Keratinocyte (primary cell): ENCODE results near the gene EFCAB12.

Experiments used
- EZH2 ChIP-seq: IDR thresholded peaks from one replicate; pipeline ENCODE4 v1.6.1; 2012; ENCODE audit warnings: inconsistent platforms, mild to moderate bottlenecking, low read length, moderate library complexity
- TF ChIP-seq, protein P1 (sequence below), 3 experiments: IDR thresholded peaks in 1 of 3; conservative IDR thresholded peaks in 1 of 3; optimal IDR thresholded peaks in 1 of 3; 2 replicates in 2 of 3; 3 replicates in 1 of 3; pipeline versions ENCODE3 to v1.5.1; 2011; ENCODE audit warnings: low read length in 3 of 3, mild to moderate bottlenecking in 3 of 3, moderate library complexity in 2 of 3, control low read depth in 1 of 3, inconsistent platforms in 1 of 3; ENCODE audit not compliant: insufficient read depth in 2 of 3; ENCODE audit errors: extremely low read depth in 1 of 3

DNA sequence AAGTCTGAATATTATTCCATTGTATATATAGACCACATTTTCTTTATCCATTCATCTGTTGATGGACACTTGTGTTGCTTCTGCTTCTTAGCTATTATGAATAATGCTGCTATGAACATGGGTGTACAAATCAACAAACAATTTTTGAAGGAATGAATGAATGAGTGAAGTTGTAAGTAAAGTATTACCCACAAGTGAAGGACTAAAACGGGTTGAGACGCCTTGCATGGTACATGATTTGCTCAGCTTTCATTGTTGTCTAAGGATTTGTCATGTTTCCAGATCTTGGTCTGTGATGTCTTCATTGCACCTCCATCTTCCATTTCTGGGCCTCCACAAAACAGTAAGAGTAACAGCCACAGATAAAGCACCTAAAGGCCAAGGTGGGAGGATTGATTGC lies 32.1 kb upstream of the EFCAB12 start:
- TF ChIP-seq, protein P1, sequence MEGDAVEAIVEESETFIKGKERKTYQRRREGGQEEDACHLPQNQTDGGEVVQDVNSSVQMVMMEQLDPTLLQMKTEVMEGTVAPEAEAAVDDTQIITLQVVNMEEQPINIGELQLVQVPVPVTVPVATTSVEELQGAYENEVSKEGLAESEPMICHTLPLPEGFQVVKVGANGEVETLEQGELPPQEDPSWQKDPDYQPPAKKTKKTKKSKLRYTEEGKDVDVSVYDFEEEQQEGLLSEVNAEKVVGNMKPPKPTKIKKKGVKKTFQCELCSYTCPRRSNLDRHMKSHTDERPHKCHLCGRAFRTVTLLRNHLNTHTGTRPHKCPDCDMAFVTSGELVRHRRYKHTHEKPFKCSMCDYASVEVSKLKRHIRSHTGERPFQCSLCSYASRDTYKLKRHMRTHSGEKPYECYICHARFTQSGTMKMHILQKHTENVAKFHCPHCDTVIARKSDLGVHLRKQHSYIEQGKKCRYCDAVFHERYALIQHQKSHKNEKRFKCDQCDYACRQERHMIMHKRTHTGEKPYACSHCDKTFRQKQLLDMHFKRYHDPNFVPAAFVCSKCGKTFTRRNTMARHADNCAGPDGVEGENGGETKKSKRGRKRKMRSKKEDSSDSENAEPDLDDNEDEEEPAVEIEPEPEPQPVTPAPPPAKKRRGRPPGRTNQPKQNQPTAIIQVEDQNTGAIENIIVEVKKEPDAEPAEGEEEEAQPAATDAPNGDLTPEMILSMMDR (optimal IDR thresholded peaks at IDR 0.05 in 1 of 3, IDR thresholded peaks at IDR 0.05 in 1 of 3, conservative IDR thresholded peaks at IDR 0.05 in 1 of 3; ENCODE audit: extremely low read depth in 1 of 3, insufficient read depth in 2 of 3, low read length in 3 of 3): no peak
- TF ChIP-seq EZH2: no peak
